H9 (cell line): ENCODE results near the gene RITA1. TPM values are rescaled to one million over a fixed set of nuclear protein-coding genes. Genes with fewer than 3 reads are reported as not detected.

Experiments
- DNase-seq: peaks from one replicate; pipeline ENCODE4 v3.0.0-alpha.2; 2017
- H2AFZ ChIP-seq: one replicate; pipeline ENCODE4 v1.6.1; 2013; ENCODE audit warnings: mild to moderate bottlenecking, low read length, control low read depth, moderate library complexity
- H2AK5ac ChIP-seq: 2 replicates; pipeline ENCODE4 v1.6.1; 2013; ENCODE audit warnings: low read length, control low read depth, mixed read lengths; ENCODE audit not compliant: insufficient read length
- H2BK120ac ChIP-seq: one replicate; pipeline ENCODE4 v1.6.1; 2013; ENCODE audit warnings: low read depth, mild to moderate bottlenecking, low read length, control low read depth, inconsistent platforms; ENCODE audit not compliant: poor library complexity, severe bottlenecking
- H2BK12ac ChIP-seq: 2 replicates; pipeline ENCODE4 v1.6.1; 2013; ENCODE audit warnings: low read length, control low read depth, mixed read lengths, low read depth; ENCODE audit not compliant: insufficient read length
- H2BK15ac ChIP-seq: 2 replicates; pipeline ENCODE4 v1.6.1; 2013; ENCODE audit warnings: low read depth, low read length, control low read depth
- H2BK20ac ChIP-seq: one replicate; pipeline ENCODE4 v1.6.1; 2013; ENCODE audit warnings: low read depth, mild to moderate bottlenecking, low read length, control low read depth, inconsistent platforms; ENCODE audit not compliant: poor library complexity, severe bottlenecking
- H2BK5ac ChIP-seq: 2 replicates; pipeline ENCODE4 v1.6.1; 2013; ENCODE audit warnings: low read length, control low read depth, mixed read lengths; ENCODE audit not compliant: insufficient read length
- H3K14ac ChIP-seq: 2 replicates; pipeline ENCODE4 v1.6.1; 2013; ENCODE audit warnings: low read length, control low read depth; ENCODE audit not compliant: insufficient read depth
- H3K18ac ChIP-seq: 2 replicates; pipeline ENCODE4 v1.6.1; 2013; ENCODE audit warnings: low read depth, mild to moderate bottlenecking, mixed read lengths, low read length, control low read depth; ENCODE audit not compliant: insufficient read length
- H3K23ac ChIP-seq: 2 replicates; pipeline ENCODE4 v1.6.1; 2013; ENCODE audit warnings: low read length, control low read depth, mixed read lengths, low read depth; ENCODE audit not compliant: insufficient read length
- H3K23me2 ChIP-seq: 2 replicates; pipeline ENCODE4 v1.6.1; 2013; ENCODE audit warnings: low read depth, mild to moderate bottlenecking, mixed read lengths, low read length, control low read depth; ENCODE audit not compliant: insufficient read length, poor library complexity, severe bottlenecking
- H3K27ac ChIP-seq: 2 replicates; pipeline ENCODE4 v1.5.1; 2013; ENCODE audit warnings: low read length, control low read depth, mixed read lengths, low read depth; ENCODE audit not compliant: insufficient read length
- H3K27me3 ChIP-seq: 2 replicates; pipeline ENCODE4 v1.6.1; 2013; ENCODE audit warnings: low read length, control low read depth, inconsistent platforms; ENCODE audit not compliant: insufficient read depth
- H3K4ac ChIP-seq: 2 replicates; pipeline ENCODE4 v1.6.1; 2013; ENCODE audit warnings: low read depth, mild to moderate bottlenecking, control low read depth, inconsistent platforms, low read length, moderate library complexity
- H3K4me1 ChIP-seq: 2 replicates; pipeline ENCODE4 v1.6.1; 2013; ENCODE audit warnings: low read length, control low read depth, inconsistent platforms; ENCODE audit not compliant: insufficient read depth
- H3K4me2 ChIP-seq: 2 replicates; pipeline ENCODE4 v1.6.1; 2013; ENCODE audit warnings: low read length, control low read depth, mixed read lengths; ENCODE audit not compliant: insufficient read length, insufficient read depth
- H3K56ac ChIP-seq: 2 replicates; pipeline ENCODE4 v1.6.1; 2013; ENCODE audit warnings: low read depth, mild to moderate bottlenecking, mixed read lengths, low read length, control low read depth; ENCODE audit not compliant: insufficient read length
- H3K79me1 ChIP-seq: 2 replicates; pipeline ENCODE4 v1.6.1; 2013; ENCODE audit warnings: low read depth, mild to moderate bottlenecking, moderate library complexity, low read length, control low read depth, inconsistent platforms; ENCODE audit not compliant: insufficient read depth, poor library complexity, severe bottlenecking
- H3K79me2 ChIP-seq: 2 replicates; pipeline ENCODE4 v1.6.1; 2013; ENCODE audit warnings: low read length, control low read depth, inconsistent platforms; ENCODE audit not compliant: insufficient read depth
- H3K9ac ChIP-seq: 2 replicates; pipeline ENCODE4 v1.6.1; 2013; ENCODE audit warnings: low read length, control low read depth, mixed read lengths; ENCODE audit not compliant: insufficient read length; ENCODE audit errors: extremely low read depth
- H3K9me3 ChIP-seq: one replicate; pipeline ENCODE4 v1.6.1; 2013; ENCODE audit warnings: low read depth, low read length, inconsistent platforms; ENCODE audit not compliant: control insufficient read depth
- H3T11ph ChIP-seq: one replicate; pipeline ENCODE4 v1.6.1; 2013; ENCODE audit warnings: mild to moderate bottlenecking, low read length, control low read depth, inconsistent platforms
- H4K20me1 ChIP-seq: one replicate; pipeline ENCODE4 v1.6.1; 2013; ENCODE audit not compliant: control insufficient read depth, insufficient read length, insufficient read depth
- H4K5ac ChIP-seq: 2 replicates; pipeline ENCODE4 v1.6.1; 2013; ENCODE audit warnings: low read depth, mild to moderate bottlenecking, mixed read lengths, low read length, control low read depth; ENCODE audit not compliant: insufficient read length
- H4K8ac ChIP-seq: replicated peaks from 2 replicates; pipeline ENCODE4 v1.6.1; 2013; ENCODE audit warnings: low read length, control low read depth, mixed read lengths, low read depth; ENCODE audit not compliant: insufficient read length
- H4K91ac ChIP-seq: 2 replicates; pipeline ENCODE4 v1.6.1; 2013; ENCODE audit warnings: low read depth, mild to moderate bottlenecking, moderate library complexity, mixed read lengths, low read length, control low read depth; ENCODE audit not compliant: insufficient read length
- H3K27ac Mint-ChIP-seq, 3 experiments: 2 replicates in 2 of 3; 3 replicates in 1 of 3; pipeline ENCODE4 v1.8.0; 2020 to 2021; ENCODE audit warnings: mixed read lengths in 3 of 3, mild to moderate bottlenecking in 1 of 3, moderate library complexity in 1 of 3
- H3K27me3 Mint-ChIP-seq: 2 replicates; pipeline ENCODE4 v1.8.0; 2021; ENCODE audit warnings: low read depth, mild to moderate bottlenecking, moderate library complexity, mixed read lengths
- H3K36me3 Mint-ChIP-seq, 3 experiments: 2 replicates in 2 of 3; 3 replicates in 1 of 3; pipeline ENCODE4 v1.8.0; 2020 to 2021; ENCODE audit warnings: low read depth in 3 of 3, mixed read lengths in 3 of 3; ENCODE audit not compliant: insufficient read depth in 1 of 3
- H3K4me1 Mint-ChIP-seq, 2 experiments: 2 replicates each; pipeline ENCODE4 v1.8.0; 2020; ENCODE audit warnings: mixed read lengths in 2 of 2
- H3K4me3 Mint-ChIP-seq, 2 experiments: 2 replicates in 1 of 2; 3 replicates in 1 of 2; pipeline ENCODE4 v1.8.0; 2020 to 2021; ENCODE audit warnings: mild to moderate bottlenecking in 2 of 2, mixed read lengths in 2 of 2, moderate library complexity in 1 of 2
- H3K9me3 Mint-ChIP-seq, 2 experiments: 2 replicates in 1 of 2; 3 replicates in 1 of 2; pipeline ENCODE4 v1.8.0; 2020; ENCODE audit warnings: mild to moderate bottlenecking in 2 of 2, mixed read lengths in 2 of 2, moderate library complexity in 1 of 2
- CTCF ChIP-seq: fragments of 200-600 bp; sonication (generic); conservative IDR thresholded peaks from 3 replicates; pipeline ENCODE4 v1.8.0; 2021; ENCODE audit warnings: antibody characterized with exemption, mild to moderate bottlenecking
- WGBS: extraction: QIAGEN DNeasy Blood & Tissue Kit; methylation state at CpG from one replicate; pipeline ENCODE4 v1.1.7; 2013; ENCODE audit warnings: missing lambda C conversion rate, low lambda C conversion rate, mixed read lengths; ENCODE audit not compliant: insufficient read length; ENCODE audit errors: extremely low coverage; 5-methylcytosine and 5-hydroxymethylcytosine counted together
- total RNA-seq: library from RNA; stranded (reverse); gene quantifications from 2 replicates; pipeline ENCODE4 v1.2.1, GENCODE V29; 2021

Gene RITA1
- total RNA-seq, 1 experiment from 2014 or later, result 26.1 TPM

GRCh38 chr12:113221997-113222729 is 36.6 kb downstream of the RITA1 start:
- H3T11ph ChIP-seq, result no peak overlapping the region
- no peak for TF ChIP-seq CTCF
- no peak overlapping the region for H2BK20ac ChIP-seq
- peak overlapping the region; percentile 57 for H3K9ac ChIP-seq
- no peak overlapping the region for H4K91ac ChIP-seq
- peak overlapping the region in 2 of 3 experiments; percentile 44 to 95; a peak in 2 of 7 replicates for H3K27ac Mint-ChIP-seq
- no peak overlapping the region for H3K27ac ChIP-seq
- H3K4me3 Mint-ChIP-seq, result peak overlapping the region; percentile 83 to 94
- H3K79me2 ChIP-seq, result peaks cover 1% of the 10 kb centered on the region; the same call in 1 of the 2 replicates
- H4K5ac ChIP-seq, result no peak overlapping the region
- no peaks in the 10 kb centered on the region for H3K9me3 Mint-ChIP-seq
- H3K27me3 Mint-ChIP-seq, result no peaks in the 10 kb centered on the region
- no peaks in the 10 kb centered on the region for H4K20me1 ChIP-seq
- H3K9me3 ChIP-seq, result no peaks in the 10 kb centered on the region
- no peak overlapping the region for H3K23ac ChIP-seq
- no peak overlapping the region for H3K4ac ChIP-seq
- no CpG with 5 or more reads among the region's 12 CpGs for WGBS
- H4K8ac ChIP-seq, result no peak overlapping the region
- no peaks in the 10 kb centered on the region for H3K79me1 ChIP-seq
- H3K18ac ChIP-seq, result peak overlapping the region; percentile 52
- peaks cover 9% of the 10 kb centered on the region for H3K23me2 ChIP-seq
- H3K56ac ChIP-seq, result no peak overlapping the region
- peaks cover 0 to 2% (median under 1%) of the 10 kb centered on the region in 3 experiments; a peak in 2 of 7 replicates for H3K36me3 Mint-ChIP-seq
- H2BK15ac ChIP-seq, result no peak overlapping the region
- H2BK120ac ChIP-seq, result no peak overlapping the region
- H3K27me3 ChIP-seq, result no peaks in the 10 kb centered on the region
- no peak overlapping the region for H2BK12ac ChIP-seq
- H2BK5ac ChIP-seq, result no peak overlapping the region
- H3K4me1 ChIP-seq, result peaks cover 4% of the 10 kb centered on the region; the same call in 1 of the 2 replicates
- H3K14ac ChIP-seq, result peak overlapping the region; percentile 81
- peaks cover 19 to 20% of the 10 kb centered on the region in 2 experiments for H3K4me1 Mint-ChIP-seq
- H2AFZ ChIP-seq, result no peak overlapping the region
- no peak overlapping the region for H2AK5ac ChIP-seq
- DNase-seq, result no peak
- H3K4me2 ChIP-seq, result peak overlapping the region; percentile 66
